HL-60 (cell line): ENCODE data around the gene UVSSA.

Experiments used
- POLR2AphosphoS5 ChIP-seq: IDR thresholded peaks from 2 replicates; pipeline ENCODE4 v1.6.1; 2012; ENCODE audit warnings: low read depth
- SPI1 ChIP-seq: IDR thresholded peaks from 2 replicates; pipeline ENCODE4 v1.6.1; 2012; ENCODE audit warnings: low read depth, mild to moderate bottlenecking, borderline replicate concordance
- TF ChIP-seq, protein P1 (sequence below): IDR thresholded peaks from one replicate; pipeline ENCODE4 v1.5.1; 2011; ENCODE audit warnings: low read length, control low read depth, inconsistent platforms; ENCODE audit not compliant: insufficient read depth

DNA sequence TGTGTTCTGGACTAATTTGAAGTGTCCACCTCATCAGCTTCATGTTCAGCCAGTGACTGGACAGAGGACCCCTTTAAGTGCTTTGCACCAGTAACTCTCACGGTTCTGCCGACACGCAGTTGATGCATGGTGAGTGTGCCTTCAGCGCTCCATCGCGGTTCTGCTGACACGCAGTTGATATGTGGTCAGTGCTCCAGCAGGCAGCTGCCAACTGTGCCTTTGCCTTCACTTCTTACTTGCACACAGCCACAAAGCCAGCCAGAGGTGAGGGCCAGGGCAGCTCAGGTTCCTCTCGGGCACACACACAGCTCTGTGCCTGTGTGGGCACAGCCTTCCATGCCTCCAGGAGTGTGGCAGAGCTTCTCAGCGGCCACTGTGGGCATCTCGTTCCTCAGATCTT lies 46.9 kb downstream of the UVSSA start:
- TF ChIP-seq SPI1 (no peak), POLR2AphosphoS5 (no peak)
- TF ChIP-seq, protein P1, sequence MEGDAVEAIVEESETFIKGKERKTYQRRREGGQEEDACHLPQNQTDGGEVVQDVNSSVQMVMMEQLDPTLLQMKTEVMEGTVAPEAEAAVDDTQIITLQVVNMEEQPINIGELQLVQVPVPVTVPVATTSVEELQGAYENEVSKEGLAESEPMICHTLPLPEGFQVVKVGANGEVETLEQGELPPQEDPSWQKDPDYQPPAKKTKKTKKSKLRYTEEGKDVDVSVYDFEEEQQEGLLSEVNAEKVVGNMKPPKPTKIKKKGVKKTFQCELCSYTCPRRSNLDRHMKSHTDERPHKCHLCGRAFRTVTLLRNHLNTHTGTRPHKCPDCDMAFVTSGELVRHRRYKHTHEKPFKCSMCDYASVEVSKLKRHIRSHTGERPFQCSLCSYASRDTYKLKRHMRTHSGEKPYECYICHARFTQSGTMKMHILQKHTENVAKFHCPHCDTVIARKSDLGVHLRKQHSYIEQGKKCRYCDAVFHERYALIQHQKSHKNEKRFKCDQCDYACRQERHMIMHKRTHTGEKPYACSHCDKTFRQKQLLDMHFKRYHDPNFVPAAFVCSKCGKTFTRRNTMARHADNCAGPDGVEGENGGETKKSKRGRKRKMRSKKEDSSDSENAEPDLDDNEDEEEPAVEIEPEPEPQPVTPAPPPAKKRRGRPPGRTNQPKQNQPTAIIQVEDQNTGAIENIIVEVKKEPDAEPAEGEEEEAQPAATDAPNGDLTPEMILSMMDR, result no peak
